Cerebellar nuclear complex (tissue), 1 donor: Measurements from ENCODE around the gene NT5DC3.
"Not testable (repeated sequence)": the region's sequence is repeated elsewhere in the genome, so short reads cannot be mapped to it uniquely, and the experiment has no call there.

Experiments
- DNase-seq, 2 experiments: peaks; one replicate each; lab custom pipeline; 2025; lab: John Stamatoyannopoulos, UW

NT5DC3 gene

GRCh38 chr12:103832048-103832997, 8.7 kb downstream of the NT5DC3 start:
- DNase-seq = no peak

- DNase-seq = no peak
These were observed 10.2 kb downstream of the NT5DC3 start for GRCh38 chr12:103830730-103831320.

- no peak for DNase-seq
These were observed 10.9 kb downstream of the NT5DC3 start for GRCh38 chr12:103830025-103830725.

- no peak for DNase-seq
These were observed 11.9 kb downstream of the NT5DC3 start for GRCh38 chr12:103829092-103829491.

- DNase-seq = no peak
These were observed 13.1 kb downstream of the NT5DC3 start for GRCh38 chr12:103827911-103828391.

GRCh38 chr12:103824845-103825244, 16.2 kb downstream of the NT5DC3 start:
- DNase-seq = no peak

GRCh38 chr12:103824290-103824689, 16.7 kb downstream of the NT5DC3 start:
- DNase-seq = no peak

GRCh38 chr12:103823871-103824270, 17.2 kb downstream of the NT5DC3 start:
- no peak for DNase-seq

- no peak for DNase-seq
These were observed 19.3 kb downstream of the NT5DC3 start for GRCh38 chr12:103821773-103822172.

GRCh38 chr12:103820881-103821489, 20.0 kb downstream of the NT5DC3 start:
- DNase-seq = no peak

- DNase-seq = no peak
These were observed 20.7 kb downstream of the NT5DC3 start for GRCh38 chr12:103820361-103820760.

- DNase-seq = no peak
These were observed 21.1 kb downstream of the NT5DC3 start for GRCh38 chr12:103819892-103820291.

- DNase-seq = no peak
These were observed 21.7 kb downstream of the NT5DC3 start for GRCh38 chr12:103819312-103819711.

- no peak for DNase-seq
These were observed 23.2 kb downstream of the NT5DC3 start for GRCh38 chr12:103817791-103818190.

GRCh38 chr12:103816663-103817062, 24.4 kb downstream of the NT5DC3 start:
- DNase-seq = no peak

GRCh38 chr12:103814436-103814835, 26.6 kb downstream of the NT5DC3 start:
- DNase-seq = no peak

- DNase-seq = no peak
These were observed 27.1 kb downstream of the NT5DC3 start for GRCh38 chr12:103813949-103814348.

GRCh38 chr12:103813426-103813825, 27.6 kb downstream of the NT5DC3 start:
- no peak for DNase-seq

GRCh38 chr12:103812789-103813188, 28.2 kb downstream of the NT5DC3 start:
- DNase-seq = no peak

- no peak for DNase-seq
These were observed 29.2 kb downstream of the NT5DC3 start for GRCh38 chr12:103811791-103812190.

GRCh38 chr12:103810111-103810510, 30.9 kb downstream of the NT5DC3 start:
- no peak for DNase-seq

- not testable (repeated sequence) for DNase-seq
These were observed 31.4 kb downstream of the NT5DC3 start for GRCh38 chr12:103809639-103810038.
